Stimulated activated CD8-positive, alpha-beta memory T cell treated with anti-CD3 and anti-CD28 coated beads, Interleukin-15, amount 100 ng/mL, for 4 hours (primary cell): ENCODE results near the gene TRIM25.

ENCODE experiments used
- DNase-seq, 2 donors: peaks; one replicate each; pipeline ENCODE4 v3.0.0-alpha.2; 2020; ENCODE audit warnings: low read depth in 2 of 2

TRIM25 gene

DNA sequence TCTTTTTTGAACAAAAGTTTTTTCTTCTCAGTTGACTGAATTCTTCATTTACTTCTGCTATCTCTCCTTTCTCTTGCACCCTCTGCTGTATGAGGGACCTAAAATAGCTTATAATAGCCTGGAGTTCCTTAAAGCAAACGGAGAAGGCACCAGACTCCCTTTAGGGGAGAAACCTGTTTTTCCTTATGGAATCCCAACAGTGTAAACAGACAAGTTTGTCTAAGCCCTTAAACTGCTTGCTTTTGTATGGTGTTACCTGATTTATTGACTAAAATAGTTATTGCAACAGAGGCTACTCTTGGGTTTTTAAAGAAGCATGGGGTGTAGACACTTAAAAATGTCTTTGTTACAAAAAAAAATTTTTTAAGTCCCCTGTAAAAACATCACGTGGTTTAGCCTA lies 12.9 kb upstream of the TRIM25 start:
- no peak for DNase-seq

DNA sequence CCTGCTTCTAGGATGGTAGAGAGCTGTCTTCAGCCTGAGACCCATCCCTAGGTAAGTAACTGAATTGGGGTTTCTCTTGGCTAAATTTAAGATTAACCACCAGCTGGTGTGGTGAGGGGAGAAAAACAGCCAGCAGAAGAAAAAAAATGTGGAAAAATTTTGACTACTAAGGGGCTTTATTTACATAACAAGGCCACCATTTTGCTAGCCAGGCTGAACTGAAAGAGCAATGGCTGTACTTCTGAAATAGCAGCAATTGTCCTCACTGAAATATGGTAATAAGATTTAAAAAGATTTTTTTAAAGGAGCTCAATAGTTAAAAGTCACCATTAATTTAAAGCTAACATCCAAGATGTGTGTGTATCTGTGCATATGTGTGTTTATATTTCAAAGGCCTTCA lies 12.4 kb upstream of the TRIM25 start:
- no peak for DNase-seq

DNA sequence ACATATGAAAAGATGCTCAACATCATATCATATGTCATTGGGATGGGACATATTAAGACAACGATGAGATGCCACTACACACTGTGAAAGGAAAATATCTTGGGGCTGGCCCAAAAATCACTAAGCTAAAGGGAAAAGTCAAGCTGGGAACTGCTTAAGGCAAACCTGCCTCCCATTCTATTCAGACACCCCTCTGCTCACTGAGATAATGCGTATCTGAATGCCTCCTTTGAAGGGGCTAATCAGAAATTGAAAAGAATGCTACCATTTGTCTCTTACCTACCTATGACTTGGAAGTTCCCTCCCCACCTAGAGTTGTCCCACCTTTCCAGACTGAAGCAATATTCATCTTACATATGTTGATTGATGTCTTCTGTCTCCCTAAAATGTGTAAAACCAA lies 11.2 kb upstream of the TRIM25 start:
- DNase-seq, result no peak

GRCh38 chr17:56919717-56920116 lies 5.9 kb upstream of the TRIM25 start:
- no peak for DNase-seq

GRCh38 chr17:56918916-56919315 lies 5.1 kb upstream of the TRIM25 start:
- no peak for DNase-seq

GRCh38 chr17:56917559-56918296 lies 3.9 kb upstream of the TRIM25 start:
- no peak for DNase-seq

DNA sequence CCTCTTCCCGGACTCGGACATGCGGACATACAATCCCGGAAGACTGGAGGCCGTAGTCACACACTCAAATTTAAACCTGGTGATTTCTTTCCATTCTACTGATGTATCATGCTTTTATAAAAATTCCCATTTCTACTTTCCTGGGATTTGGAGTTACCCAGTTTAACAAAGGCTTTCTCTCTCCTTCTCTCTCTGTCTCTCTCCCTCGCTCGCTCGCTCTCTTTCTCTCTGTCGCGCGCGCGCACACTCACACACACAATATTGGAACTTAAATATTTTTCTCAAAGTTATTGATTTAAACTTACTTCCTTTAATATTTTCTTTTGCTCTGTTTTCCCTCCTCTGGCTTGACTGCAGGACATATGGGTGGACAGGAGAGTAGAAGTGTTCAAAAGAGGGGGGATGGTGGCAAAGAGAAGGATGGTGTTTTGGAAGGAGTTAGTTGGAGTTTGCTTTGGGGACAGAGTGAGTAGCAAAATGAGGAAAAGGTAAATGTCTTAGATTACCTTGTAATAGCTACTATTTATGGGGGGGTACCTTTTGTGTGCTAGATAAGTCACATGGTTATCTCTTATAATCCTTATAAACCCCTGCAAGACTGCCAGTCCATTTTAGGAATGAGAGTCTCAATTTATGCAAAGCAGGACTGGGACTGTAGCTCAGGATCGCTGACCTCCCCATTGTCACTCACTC lies 878 bp upstream of the TRIM25 start:
- no peak for DNase-seq

- DNase-seq, result no peak
Measured at GRCh38 chr17:56913353-56913866, 439 bp downstream of the TRIM25 start.

GRCh38 chr17:56913000-56913311 lies 893 bp downstream of the TRIM25 start:
- no peak for DNase-seq

DNA sequence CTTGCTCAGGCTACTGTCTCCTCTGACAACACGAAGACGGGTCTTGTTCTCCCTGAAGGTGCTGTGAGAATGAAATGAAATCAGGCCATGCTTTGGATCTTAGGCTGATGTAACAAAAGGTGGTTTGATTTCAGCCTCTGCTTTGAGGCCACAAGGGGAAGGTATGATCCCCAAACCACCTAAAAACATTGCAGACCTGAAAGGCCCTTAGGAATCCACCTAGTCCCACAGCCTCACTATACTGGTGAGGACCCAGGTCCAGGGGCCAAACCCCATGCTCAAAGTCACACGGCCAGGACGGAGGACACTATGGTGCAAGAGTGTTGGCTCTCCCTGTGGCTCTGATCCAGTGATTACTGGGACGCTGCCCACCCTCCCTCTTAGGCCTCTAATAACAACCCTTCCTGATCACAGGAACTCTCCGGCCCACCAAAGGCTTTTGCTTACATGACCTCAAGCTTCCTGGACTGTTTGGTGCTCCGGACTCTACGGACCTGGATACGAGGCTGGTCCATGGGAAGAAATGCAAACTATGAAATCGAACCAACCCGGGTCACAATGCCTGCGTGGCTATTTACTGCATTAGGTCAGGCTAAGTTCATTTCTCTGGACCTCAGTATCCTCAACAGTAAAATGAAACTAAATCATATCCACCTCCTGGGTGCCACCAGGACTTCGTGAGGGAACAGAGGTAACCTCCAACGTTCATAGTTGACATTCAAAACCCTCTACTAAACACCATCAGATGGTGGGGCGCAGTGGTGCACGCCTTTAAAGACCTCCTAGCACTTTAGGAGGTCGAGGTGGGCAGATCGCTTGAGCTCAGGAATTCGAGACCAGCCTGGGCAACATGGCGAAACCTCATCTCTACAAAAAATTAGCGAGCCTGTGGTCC lies 1.5 kb downstream of the TRIM25 start:
- no peak for DNase-seq

DNA sequence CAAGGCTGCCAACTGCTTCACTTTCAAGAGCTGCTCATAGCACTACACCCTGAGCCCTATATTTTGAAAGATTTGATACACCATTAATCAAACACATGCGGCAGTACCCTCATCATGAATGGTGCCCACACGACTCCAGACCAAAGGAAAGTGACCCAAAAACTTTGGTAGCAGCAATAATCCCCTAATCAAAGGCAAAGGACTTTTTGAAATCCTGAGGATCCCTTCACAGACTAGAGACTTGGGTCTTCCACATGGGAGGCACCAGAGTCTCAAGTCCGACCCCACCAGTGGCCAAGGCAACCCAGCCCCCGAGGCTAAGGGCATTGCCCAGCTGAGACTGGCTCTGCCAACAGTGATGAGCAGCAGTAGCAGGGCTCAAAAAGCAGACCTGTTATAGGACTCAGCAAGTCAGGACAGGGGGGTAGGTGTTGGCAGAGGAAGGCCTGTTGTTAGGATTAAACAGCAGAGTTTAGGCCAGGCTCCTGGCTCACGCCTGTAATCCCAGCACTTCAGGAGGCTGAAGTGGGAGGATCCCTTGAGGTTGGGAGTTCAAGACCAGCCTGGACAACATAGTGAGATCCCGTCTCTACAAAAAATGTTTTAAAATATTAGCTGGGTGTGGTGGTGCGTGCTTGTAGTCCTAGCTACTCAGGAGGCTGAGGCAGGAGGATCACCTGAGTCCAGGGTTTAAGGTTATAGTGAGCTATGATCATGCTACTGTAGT lies 3.2 kb downstream of the TRIM25 start:
- DNase-seq, result no peak

GRCh38 chr17:56909742-56910508 lies 3.9 kb downstream of the TRIM25 start:
- no peak for DNase-seq

DNA sequence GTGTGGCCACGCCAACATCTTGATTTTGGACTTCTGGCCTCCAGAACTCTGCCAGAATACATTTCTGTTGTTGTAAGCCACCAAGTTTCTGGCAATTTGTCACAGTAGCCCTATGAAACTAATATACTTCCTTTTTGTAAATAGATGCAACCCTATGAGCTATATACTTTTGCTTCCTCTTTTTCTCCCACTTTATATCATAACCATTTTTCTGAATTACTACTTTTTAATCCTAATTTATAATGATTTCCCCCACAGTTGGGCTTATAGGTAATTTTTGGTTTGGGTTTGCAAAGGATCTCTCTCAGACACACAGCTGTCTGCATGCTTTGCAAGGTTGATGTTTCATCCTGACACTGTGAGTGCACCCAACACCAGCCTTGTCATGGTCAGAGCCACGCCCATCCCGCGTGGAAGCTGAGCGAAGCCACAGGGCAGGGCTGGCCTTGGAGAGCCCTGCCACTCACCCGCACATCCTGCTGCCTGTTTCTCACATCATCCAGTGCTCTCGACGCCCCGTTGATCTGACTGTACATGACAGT lies 5.8 kb downstream of the TRIM25 start:
- peak in 1 of 2 donors; percentile 14 for DNase-seq

GRCh38 chr17:56903560-56903959 lies 10.3 kb downstream of the TRIM25 start:
- no peak for DNase-seq

DNA sequence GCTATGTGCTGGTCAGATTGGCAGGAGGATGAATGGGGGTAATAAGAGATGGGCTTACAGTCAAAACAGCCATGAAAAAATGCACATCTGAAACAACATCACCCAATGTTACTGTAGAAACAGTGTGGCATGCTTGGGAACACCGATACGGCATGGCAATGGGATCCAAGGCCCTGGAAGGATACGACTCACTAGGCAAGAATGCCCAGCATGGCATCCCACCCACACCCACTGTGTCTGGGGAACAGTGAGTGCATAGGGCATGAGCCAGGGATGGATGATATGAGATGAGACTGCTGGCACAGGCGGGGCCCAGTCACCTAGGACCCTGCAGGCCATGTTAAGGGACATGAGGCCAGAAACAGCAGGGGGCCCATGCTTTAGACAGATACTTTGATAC lies 11.5 kb downstream of the TRIM25 start:
- no peak for DNase-seq

- DNase-seq, result no peak
Measured at GRCh38 chr17:56899403-56899802, 14.4 kb downstream of the TRIM25 start.

DNA sequence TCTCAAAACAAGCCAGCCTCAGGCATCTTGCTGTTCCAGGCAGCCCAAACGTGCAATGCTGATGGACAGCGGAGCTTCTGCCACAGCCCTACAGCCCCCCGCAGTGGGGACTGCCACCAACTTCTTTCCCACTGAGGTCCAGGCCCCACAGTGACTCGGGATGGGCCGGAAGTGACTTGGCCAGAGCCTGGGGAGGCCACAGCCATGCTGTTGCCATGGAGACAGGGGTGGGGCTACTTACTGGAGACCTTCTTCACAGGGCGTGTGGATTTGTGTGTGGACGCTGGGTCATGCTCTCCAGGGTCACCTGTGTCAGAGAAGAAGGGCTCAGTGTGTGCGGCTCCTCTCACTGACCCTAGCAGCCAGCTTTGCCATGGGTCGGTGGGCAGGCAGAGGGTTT lies 15.0 kb downstream of the TRIM25 start:
- DNase-seq, result no peak

- DNase-seq, result no peak
Measured at GRCh38 chr17:56897646-56898424, 16.0 kb downstream of the TRIM25 start.

GRCh38 chr17:56896968-56897359 lies 16.9 kb downstream of the TRIM25 start:
- no peak for DNase-seq
